Astrocyte (in vitro differentiated cells and primary cell): Measurements from ENCODE around the gene CEP19. TPM values are rescaled to one million over a fixed set of nuclear protein-coding genes. Genes with fewer than 3 reads are reported as not detected.

Experiments
- DNase-seq: peaks from one replicate; pipeline ENCODE4 v3.0.0-alpha.2; 2010; ENCODE audit warnings: low read depth
- FAIRE-seq: peaks from 2 replicates; lab custom pipeline; 2011; peaks lifted over from hg19 to GRCh38; lab: Jason Lieb, UNC
- H2AFZ ChIP-seq: 2 replicates; pipeline ENCODE4 v1.6.0; 2012; ENCODE audit warnings: low read depth, low read length, inconsistent platforms
- H3K27ac ChIP-seq: 2 replicates; pipeline ENCODE4 v1.5.1; 2011; ENCODE audit warnings: low read depth, low read length, inconsistent platforms
- H3K27me3 ChIP-seq: 2 replicates; pipeline ENCODE4 v1.6.0; 2011; ENCODE audit warnings: low read length, inconsistent platforms; ENCODE audit not compliant: insufficient read depth
- H3K36me3 ChIP-seq: 2 replicates; pipeline ENCODE4 v1.5.1; 2011; ENCODE audit warnings: low read length, inconsistent platforms; ENCODE audit not compliant: insufficient read depth
- H3K4me1 ChIP-seq: 2 replicates; pipeline ENCODE4 v1.5.1; 2011; ENCODE audit warnings: low read length, inconsistent platforms; ENCODE audit not compliant: insufficient read depth
- H3K4me2 ChIP-seq: 2 replicates; pipeline ENCODE4 v1.6.0; 2012; ENCODE audit warnings: low read length, inconsistent platforms
- H3K4me3 ChIP-seq: 2 replicates; pipeline ENCODE4 v1.5.1; 2011; ENCODE audit warnings: low read depth, mild to moderate bottlenecking, low read length, inconsistent platforms; ENCODE audit not compliant: insufficient read depth
- H3K79me2 ChIP-seq: 2 replicates; pipeline ENCODE4 v1.6.0; 2012; ENCODE audit warnings: mild to moderate bottlenecking, low read length, inconsistent platforms; ENCODE audit not compliant: insufficient read depth
- H3K9ac ChIP-seq: 2 replicates; pipeline ENCODE4 v1.6.0; 2012; ENCODE audit warnings: mild to moderate bottlenecking, low read length, inconsistent platforms
- H3K9me3 ChIP-seq: 2 replicates; pipeline ENCODE4 v1.5.1; 2012; ENCODE audit warnings: low read depth, mild to moderate bottlenecking, low read length, inconsistent platforms; ENCODE audit not compliant: insufficient read depth
- H4K20me1 ChIP-seq: 2 replicates; pipeline ENCODE4 v1.6.0; 2012; ENCODE audit warnings: low read length, inconsistent platforms; ENCODE audit not compliant: insufficient read depth
- H3K27ac Mint-ChIP-seq: one replicate; pipeline ENCODE4 v1.8.0; 2021; ENCODE audit warnings: mild to moderate bottlenecking, mixed read lengths; ENCODE audit not compliant: unreplicated experiment
- H3K27me3 Mint-ChIP-seq: one replicate; pipeline ENCODE4 v1.8.0; 2021; ENCODE audit warnings: low read depth, mixed read lengths; ENCODE audit not compliant: unreplicated experiment
- H3K36me3 Mint-ChIP-seq: one replicate; pipeline ENCODE4 v1.8.0; 2021; ENCODE audit warnings: low read depth, mixed read lengths; ENCODE audit not compliant: unreplicated experiment
- H3K4me1 Mint-ChIP-seq: one replicate; pipeline ENCODE4 v1.8.0; 2021; ENCODE audit warnings: low read depth, mixed read lengths; ENCODE audit not compliant: unreplicated experiment
- H3K4me3 Mint-ChIP-seq: one replicate; pipeline ENCODE4 v1.8.0; 2021; ENCODE audit warnings: mild to moderate bottlenecking, moderate library complexity, mixed read lengths; ENCODE audit not compliant: unreplicated experiment
- H3K9me3 Mint-ChIP-seq: one replicate; pipeline ENCODE4 v1.8.0; 2021; ENCODE audit warnings: mild to moderate bottlenecking, mixed read lengths; ENCODE audit not compliant: unreplicated experiment
- EZH2 ChIP-seq: IDR thresholded peaks from 2 replicates; pipeline ENCODE4 v1.6.1; 2012; ENCODE audit warnings: mild to moderate bottlenecking, low read length, inconsistent platforms; ENCODE audit not compliant: insufficient read depth
- total RNA-seq: library from RNA; stranded (reverse); gene quantifications from 2 replicates; pipeline ENCODE4 v1.2.1, GENCODE V29; 2021
- TF ChIP-seq, protein P1 (sequence below): IDR thresholded peaks from 2 replicates; pipeline ENCODE4 v1.5.1; 2011; ENCODE audit warnings: low read depth, mild to moderate bottlenecking, inconsistent platforms, low read length, moderate library complexity; ENCODE audit not compliant: insufficient read depth

CEP19 gene
- total RNA-seq, 1 donor from 2014 or later: 2.8 TPM

DNA sequence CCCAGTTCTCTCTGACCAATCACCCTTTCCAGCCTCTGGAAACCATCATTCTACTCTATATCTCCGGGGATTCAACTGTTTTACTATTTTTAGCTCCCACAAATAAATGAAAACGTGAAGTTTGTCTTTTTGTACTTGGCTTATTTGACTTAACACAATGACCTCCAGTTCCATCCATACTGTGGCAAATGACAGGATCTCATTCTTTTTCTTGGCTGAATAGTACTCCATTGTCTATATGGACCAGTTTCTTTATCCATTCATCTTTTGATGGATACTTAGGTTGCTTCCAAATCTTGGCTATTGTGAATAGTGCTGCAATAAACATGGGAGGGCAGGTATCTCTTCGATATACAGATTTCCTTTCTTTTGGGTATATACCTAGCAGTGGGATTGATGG is 38.4 kb downstream of the CEP19 start:
- peaks cover 2% of the 10 kb centered on the region for H3K9me3 Mint-ChIP-seq
- no peaks in the 10 kb centered on the region for H4K20me1 ChIP-seq

DNA sequence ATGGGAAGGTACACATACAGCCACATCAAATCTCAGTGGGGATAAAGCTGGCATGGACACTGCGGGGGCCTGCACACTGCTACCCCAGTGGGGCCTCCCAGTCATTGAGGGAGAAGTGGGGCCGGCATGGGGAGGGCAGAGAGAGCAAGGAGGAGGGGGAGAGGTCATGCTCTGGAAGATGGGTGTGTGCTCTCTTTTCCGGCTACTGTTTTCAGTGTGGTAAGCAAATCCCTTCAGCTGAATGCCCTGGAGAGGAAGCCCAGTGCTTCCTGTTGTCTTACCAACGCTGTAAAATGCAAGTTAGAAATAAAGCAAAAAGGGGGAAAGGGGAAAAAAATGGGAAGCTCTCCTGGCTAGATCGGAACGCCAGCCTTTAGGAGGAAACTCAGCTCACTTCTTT is 41.7 kb downstream of the CEP19 start:
- no peak for FAIRE-seq
- H2AFZ ChIP-seq: no peak overlapping the region
- H3K4me1 Mint-ChIP-seq: peaks cover 10% of the 10 kb centered on the region

More for the DNA sequence above, 38.4 kb downstream of the CEP19 start:
- H3K4me1 Mint-ChIP-seq: peaks cover 2% of the 10 kb centered on the region
- no peaks in the 10 kb centered on the region for H3K79me2 ChIP-seq
- H3K27me3 ChIP-seq: peaks cover 25% of the 10 kb centered on the region
- H3K4me3 ChIP-seq: no peak overlapping the region
- TF ChIP-seq, protein P1, sequence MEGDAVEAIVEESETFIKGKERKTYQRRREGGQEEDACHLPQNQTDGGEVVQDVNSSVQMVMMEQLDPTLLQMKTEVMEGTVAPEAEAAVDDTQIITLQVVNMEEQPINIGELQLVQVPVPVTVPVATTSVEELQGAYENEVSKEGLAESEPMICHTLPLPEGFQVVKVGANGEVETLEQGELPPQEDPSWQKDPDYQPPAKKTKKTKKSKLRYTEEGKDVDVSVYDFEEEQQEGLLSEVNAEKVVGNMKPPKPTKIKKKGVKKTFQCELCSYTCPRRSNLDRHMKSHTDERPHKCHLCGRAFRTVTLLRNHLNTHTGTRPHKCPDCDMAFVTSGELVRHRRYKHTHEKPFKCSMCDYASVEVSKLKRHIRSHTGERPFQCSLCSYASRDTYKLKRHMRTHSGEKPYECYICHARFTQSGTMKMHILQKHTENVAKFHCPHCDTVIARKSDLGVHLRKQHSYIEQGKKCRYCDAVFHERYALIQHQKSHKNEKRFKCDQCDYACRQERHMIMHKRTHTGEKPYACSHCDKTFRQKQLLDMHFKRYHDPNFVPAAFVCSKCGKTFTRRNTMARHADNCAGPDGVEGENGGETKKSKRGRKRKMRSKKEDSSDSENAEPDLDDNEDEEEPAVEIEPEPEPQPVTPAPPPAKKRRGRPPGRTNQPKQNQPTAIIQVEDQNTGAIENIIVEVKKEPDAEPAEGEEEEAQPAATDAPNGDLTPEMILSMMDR: no peak
- no peak for TF ChIP-seq EZH2
- H3K4me2 ChIP-seq: no peak overlapping the region
- no peak overlapping the region for H3K9ac ChIP-seq
- H3K9me3 ChIP-seq: no peaks in the 10 kb centered on the region
- H3K36me3 Mint-ChIP-seq: no peaks in the 10 kb centered on the region
- DNase-seq (no peak), FAIRE-seq (no peak)
- no peak overlapping the region for H2AFZ ChIP-seq
- no peak overlapping the region for H3K4me3 Mint-ChIP-seq
- no peaks in the 10 kb centered on the region for H3K36me3 ChIP-seq
- peaks cover 12% of the 10 kb centered on the region for H3K27me3 Mint-ChIP-seq
- no peak overlapping the region for H3K27ac Mint-ChIP-seq
- H3K27ac ChIP-seq: no peak overlapping the region
- no peaks in the 10 kb centered on the region for H3K4me1 ChIP-seq

More for the DNA sequence above, 41.7 kb downstream of the CEP19 start:
- H3K4me3 ChIP-seq: no peak overlapping the region
- no peak overlapping the region for H3K27ac Mint-ChIP-seq
- peaks cover 6% of the 10 kb centered on the region for H3K27me3 Mint-ChIP-seq
- H4K20me1 ChIP-seq: no peaks in the 10 kb centered on the region
- H3K27me3 ChIP-seq: peaks cover 16% of the 10 kb centered on the region
- peaks cover 2% of the 10 kb centered on the region for H3K9me3 Mint-ChIP-seq
- H3K36me3 ChIP-seq: no peaks in the 10 kb centered on the region
- H3K27ac ChIP-seq: no peak overlapping the region
- no peaks in the 10 kb centered on the region for H3K9me3 ChIP-seq
- no peaks in the 10 kb centered on the region for H3K4me1 ChIP-seq
- no peak for DNase-seq
- no peaks in the 10 kb centered on the region for H3K79me2 ChIP-seq
- H3K4me2 ChIP-seq: no peak overlapping the region
- H3K9ac ChIP-seq: no peak overlapping the region
- H3K36me3 Mint-ChIP-seq: no peaks in the 10 kb centered on the region
- TF ChIP-seq, protein P1: no peak
- H3K4me3 Mint-ChIP-seq: no peak overlapping the region
